ENCODE results near the gene VAV2. TPM values are rescaled to one million over a fixed set of nuclear protein-coding genes. Genes with fewer than 3 reads are reported as not detected.

VAV2 gene
- total and polyA plus RNA-seq, 4 donors: 13.0 to 28.2 (median 16.3) TPM

GRCh38 chr9:133732639-133733408, 259.3 kb downstream of the VAV2 start:
- no peak overlapping the region for H3K9ac ChIP-seq (ENCODE audit: insufficient read depth in 1 of 2, low read length in 2 of 2)
- no peaks in the 10 kb centered on the region for H3K36me3 ChIP-seq (ENCODE audit: control insufficient read depth in 4 of 4, insufficient read depth in 4 of 4, low read length in 4 of 4)
- H3K9me3 ChIP-seq (ENCODE audit: control insufficient read depth in 4 of 4, insufficient read depth in 3 of 4, low read length in 3 of 4): no peaks in the 10 kb centered on the region
- no peaks in the 10 kb centered on the region for H3K27me3 ChIP-seq (ENCODE audit: control insufficient read depth in 3 of 3, insufficient read depth in 3 of 3, low read length in 2 of 3)
- peaks cover 0 to 10% (median 4%) of the 10 kb centered on the region in 5 donors for H3K4me1 ChIP-seq (ENCODE audit: control insufficient read depth in 5 of 5, insufficient read depth in 5 of 5, low read length in 5 of 5)
- ATAC-seq (ENCODE audit: insufficient read depth, low FRiP score) (no peak), DNase-seq (no peak)
- H3K4me3 ChIP-seq: no peak overlapping the region
- WGBS, 2 donors: 82 to 84% methylated on average over 10 of the region's 10 CpGs
- no peak overlapping the region for H3K27ac ChIP-seq (ENCODE audit: low read depth in 1 of 2, low read length in 1 of 2)
- TF ChIP-seq CTCF (IDR thresholded peaks at IDR 0.05; ENCODE audit: control extremely low read depth, extremely low read depth): no peak

GRCh38 chr9:133731876-133732638, 260.1 kb downstream of the VAV2 start:
- H3K27me3 ChIP-seq (ENCODE audit: control insufficient read depth in 3 of 3, insufficient read depth in 3 of 3, low read length in 2 of 3): no peaks in the 10 kb centered on the region
- 78 to 84% methylated on average over 30 of the region's 30 CpGs for WGBS, 2 donors
- no peak overlapping the region for H3K27ac ChIP-seq (ENCODE audit: low read depth in 1 of 2, low read length in 1 of 2)
- H3K9me3 ChIP-seq (ENCODE audit: control insufficient read depth in 4 of 4, insufficient read depth in 3 of 4, low read length in 3 of 4): no peaks in the 10 kb centered on the region
- H3K4me3 ChIP-seq: no peak overlapping the region
- ATAC-seq (ENCODE audit: insufficient read depth, low FRiP score): no peak
- no peaks in the 10 kb centered on the region for H3K36me3 ChIP-seq (ENCODE audit: control insufficient read depth in 4 of 4, insufficient read depth in 4 of 4, low read length in 4 of 4)
- no peak for TF ChIP-seq CTCF (IDR thresholded peaks at IDR 0.05; ENCODE audit: control extremely low read depth, extremely low read depth)
- H3K9ac ChIP-seq (ENCODE audit: insufficient read depth in 1 of 2, low read length in 2 of 2): no peak overlapping the region
- peaks cover 0 to 3% (median 0%) of the 10 kb centered on the region in 5 donors for H3K4me1 ChIP-seq (ENCODE audit: control insufficient read depth in 5 of 5, insufficient read depth in 5 of 5, low read length in 5 of 5)
- DNase-seq: no peak

- WGBS, 2 donors: 92 to 93% methylated on average over 27 of the region's 27 CpGs
- Histone ChIP-seq H3K4me3 (no peak overlapping the region), H3K9me3 (ENCODE audit: control insufficient read depth in 4 of 4, insufficient read depth in 3 of 4, low read length in 3 of 4) (no peaks in the 10 kb centered on the region), H3K36me3 (ENCODE audit: control insufficient read depth in 4 of 4, insufficient read depth in 4 of 4, low read length in 4 of 4) (no peaks in the 10 kb centered on the region), H3K27ac (ENCODE audit: low read depth in 1 of 2, low read length in 1 of 2) (no peak overlapping the region), H3K9ac (ENCODE audit: insufficient read depth in 1 of 2, low read length in 2 of 2) (no peak overlapping the region), H3K27me3 (ENCODE audit: control insufficient read depth in 3 of 3, insufficient read depth in 3 of 3, low read length in 2 of 3) (no peaks in the 10 kb centered on the region), H3K4me1 (ENCODE audit: control insufficient read depth in 5 of 5, insufficient read depth in 5 of 5, low read length in 5 of 5) (no peaks in the 10 kb centered on the region)
- DNase-seq: no peak
- no peak for TF ChIP-seq CTCF (IDR thresholded peaks at IDR 0.05; ENCODE audit: control extremely low read depth, extremely low read depth)
- ATAC-seq (ENCODE audit: insufficient read depth, low FRiP score): no peak
Observed at GRCh38 chr9:133730994-133731715, 261.0 kb downstream of the VAV2 start.
